ENCODE results near the gene MFAP2.

The MFAP2 gene

DNA sequence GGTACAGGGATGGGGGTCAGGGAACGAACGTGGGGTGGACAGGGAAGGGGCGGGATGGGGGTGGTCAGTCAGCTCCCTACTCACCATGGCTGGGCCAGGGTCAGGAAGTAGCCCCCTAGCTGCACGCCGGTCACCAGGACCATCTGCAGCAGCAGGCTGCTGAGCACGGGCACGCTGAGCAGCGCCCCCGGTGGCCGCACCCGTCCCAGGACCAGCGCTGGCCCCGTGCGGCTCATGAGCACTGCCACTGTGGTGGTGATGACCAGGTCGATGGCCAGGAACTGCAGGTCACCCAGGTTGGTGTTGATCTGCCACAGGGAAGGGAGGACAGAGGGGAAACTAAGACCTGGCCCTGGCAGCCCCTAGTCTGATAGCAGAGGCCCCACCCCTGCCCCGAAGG lies 6.5 kb upstream of the MFAP2 start:
- DNase-seq (ENCODE audit: insufficient read length, low spot score): peak; percentile 49
- TF ChIP-seq, protein P1, sequence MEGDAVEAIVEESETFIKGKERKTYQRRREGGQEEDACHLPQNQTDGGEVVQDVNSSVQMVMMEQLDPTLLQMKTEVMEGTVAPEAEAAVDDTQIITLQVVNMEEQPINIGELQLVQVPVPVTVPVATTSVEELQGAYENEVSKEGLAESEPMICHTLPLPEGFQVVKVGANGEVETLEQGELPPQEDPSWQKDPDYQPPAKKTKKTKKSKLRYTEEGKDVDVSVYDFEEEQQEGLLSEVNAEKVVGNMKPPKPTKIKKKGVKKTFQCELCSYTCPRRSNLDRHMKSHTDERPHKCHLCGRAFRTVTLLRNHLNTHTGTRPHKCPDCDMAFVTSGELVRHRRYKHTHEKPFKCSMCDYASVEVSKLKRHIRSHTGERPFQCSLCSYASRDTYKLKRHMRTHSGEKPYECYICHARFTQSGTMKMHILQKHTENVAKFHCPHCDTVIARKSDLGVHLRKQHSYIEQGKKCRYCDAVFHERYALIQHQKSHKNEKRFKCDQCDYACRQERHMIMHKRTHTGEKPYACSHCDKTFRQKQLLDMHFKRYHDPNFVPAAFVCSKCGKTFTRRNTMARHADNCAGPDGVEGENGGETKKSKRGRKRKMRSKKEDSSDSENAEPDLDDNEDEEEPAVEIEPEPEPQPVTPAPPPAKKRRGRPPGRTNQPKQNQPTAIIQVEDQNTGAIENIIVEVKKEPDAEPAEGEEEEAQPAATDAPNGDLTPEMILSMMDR (IDR thresholded peaks at IDR 0.05; ENCODE audit: insufficient read depth, missing control alignments): peak; percentile 56
- FAIRE-seq: no peak

DNA sequence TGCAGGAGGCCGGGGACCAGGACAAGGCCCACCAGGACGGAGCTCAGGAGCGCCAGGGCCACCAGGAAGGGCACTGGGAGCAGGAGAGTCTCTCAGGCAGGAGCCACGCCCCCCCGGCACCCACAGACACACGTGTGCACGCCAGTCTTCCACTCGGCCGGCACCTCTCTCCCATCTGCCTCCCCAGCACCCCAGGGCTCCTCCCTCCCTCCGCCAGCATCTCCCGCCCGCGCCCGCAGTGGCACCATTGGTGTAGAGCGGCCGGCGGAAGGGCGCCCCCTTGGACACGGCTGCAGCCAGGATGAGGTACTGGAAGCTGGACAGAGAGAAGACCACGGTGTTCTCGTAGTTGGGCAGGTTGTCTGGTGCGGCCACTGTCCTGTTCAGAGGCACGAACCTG lies 6.1 kb upstream of the MFAP2 start:
- TF ChIP-seq, protein P1 (IDR thresholded peaks at IDR 0.05; ENCODE audit: insufficient read depth, missing control alignments): no peak
- no peak for FAIRE-seq
- no peak for DNase-seq (ENCODE audit: insufficient read length, low spot score)

DNA sequence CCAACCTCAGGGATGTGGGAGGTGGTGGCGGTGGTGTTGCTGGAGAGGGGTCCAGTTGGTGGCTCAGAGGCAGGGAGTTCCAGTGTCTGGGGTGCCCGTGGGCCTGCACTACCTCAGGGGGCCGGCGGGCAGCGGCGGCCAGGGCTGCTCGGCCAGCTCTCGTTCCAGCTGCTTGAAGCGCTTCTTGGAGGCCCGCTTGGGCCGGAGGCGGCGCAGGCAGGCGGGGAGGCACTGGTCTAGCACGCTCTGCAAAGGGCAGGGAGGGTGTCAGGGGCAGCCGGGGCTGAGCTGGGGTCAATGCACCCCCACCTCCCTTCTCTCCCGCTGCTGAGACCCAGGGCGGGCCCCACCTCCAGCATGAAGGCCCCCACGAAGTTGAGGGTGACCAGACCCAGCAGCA lies 5.7 kb upstream of the MFAP2 start:
- DNase-seq (ENCODE audit: insufficient read length, low spot score) (no peak), FAIRE-seq (no peak)
- TF ChIP-seq, protein P1 (IDR thresholded peaks at IDR 0.05; ENCODE audit: insufficient read depth, missing control alignments): no peak

DNA sequence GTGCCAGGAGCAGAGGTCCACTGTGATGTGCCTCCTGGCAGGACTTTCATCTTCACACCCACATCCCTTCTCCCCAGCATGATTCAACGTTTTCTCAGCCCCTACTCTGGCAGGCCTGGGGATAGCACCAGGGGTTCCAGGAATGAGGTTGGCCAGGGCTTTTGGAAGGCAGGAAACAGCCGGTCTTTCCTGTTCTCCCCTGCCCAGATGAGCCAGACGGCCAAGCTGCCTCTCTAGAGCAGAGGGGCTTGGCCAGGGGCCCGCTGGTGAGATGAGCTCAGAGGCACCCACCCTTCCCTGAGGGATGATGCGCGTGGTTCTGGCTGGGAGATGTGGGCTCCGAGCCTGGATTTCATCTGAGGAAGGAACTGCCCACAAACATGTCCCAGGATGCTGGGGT lies 4.3 kb upstream of the MFAP2 start:
- DNase-seq (ENCODE audit: insufficient read length, low spot score): no peak
- no peak for FAIRE-seq
- TF ChIP-seq, protein P1 (IDR thresholded peaks at IDR 0.05; ENCODE audit: insufficient read depth, missing control alignments): no peak

- FAIRE-seq (no peak), DNase-seq (ENCODE audit: insufficient read length, low spot score) (no peak)
- TF ChIP-seq, protein P1 (IDR thresholded peaks at IDR 0.05; ENCODE audit: insufficient read depth, missing control alignments): no peak
Observed at GRCh38 chr1:16983649-16984048, 3.2 kb upstream of the MFAP2 start.

DNA sequence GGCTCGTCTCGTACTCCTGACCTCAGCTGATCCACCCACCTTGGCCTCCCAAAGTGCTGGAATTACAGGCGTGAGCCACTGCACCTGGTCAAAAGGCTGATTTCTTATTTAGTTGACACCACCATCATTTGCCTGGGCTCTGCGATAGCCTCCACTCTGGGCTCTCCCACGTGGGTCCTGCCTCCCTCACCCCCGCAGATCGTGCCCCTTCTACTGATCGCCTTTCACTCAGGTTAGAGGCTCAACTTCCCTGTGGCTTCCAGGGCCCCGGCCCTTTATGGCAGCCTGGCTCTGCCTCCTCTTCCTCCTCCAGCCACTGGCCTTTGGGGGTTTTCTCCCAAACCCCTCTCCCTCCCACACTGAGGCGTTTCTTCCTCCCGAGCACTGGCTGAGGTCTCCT lies 2.5 kb upstream of the MFAP2 start:
- TF ChIP-seq, protein P1 (IDR thresholded peaks at IDR 0.05; ENCODE audit: insufficient read depth, missing control alignments): no peak
- FAIRE-seq: no peak

GRCh38 chr1:16981269-16981849 lies 939 bp upstream of the MFAP2 start:
- FAIRE-seq: no peak
- DNase-seq (ENCODE audit: insufficient read length, low spot score): no peak
- TF ChIP-seq, protein P1 (IDR thresholded peaks at IDR 0.05; ENCODE audit: insufficient read depth, missing control alignments): no peak

More for the DNA sequence above, 2.5 kb upstream of the MFAP2 start:
- DNase-seq (ENCODE audit: insufficient read length, low spot score): no peak

Data from D721Med (cell line).